HG02623 (cell line): ENCODE results near the gene NCOA5.

ENCODE experiments used
- ATAC-seq: cut with Tn5 transposase; IDR thresholded peaks from one replicate; pipeline ENCODE4 v1.9.1; 2021; ENCODE audit warnings: moderate library complexity; ENCODE audit not compliant: unreplicated experiment

NCOA5 gene

GRCh38 chr20:46063151-46063550, 26.6 kb downstream of the NCOA5 start:
- ATAC-seq, result no peak

GRCh38 chr20:46062621-46063020, 27.1 kb downstream of the NCOA5 start:
- no peak for ATAC-seq

GRCh38 chr20:46062151-46062550, 27.6 kb downstream of the NCOA5 start:
- no peak for ATAC-seq

GRCh38 chr20:46060975-46061374, 28.8 kb downstream of the NCOA5 start:
- no peak for ATAC-seq

- no peak for ATAC-seq
Observed at GRCh38 chr20:46060301-46060881, 29.4 kb downstream of the NCOA5 start.

- no peak for ATAC-seq
Observed at GRCh38 chr20:46058599-46059281, 31.0 kb downstream of the NCOA5 start.

- ATAC-seq, result no peak
Observed at GRCh38 chr20:46057856-46058598, 31.7 kb downstream of the NCOA5 start.

GRCh38 chr20:46056970-46057855, 32.5 kb downstream of the NCOA5 start:
- no peak for ATAC-seq

GRCh38 chr20:46056027-46056833, 33.5 kb downstream of the NCOA5 start:
- ATAC-seq, result no peak

- no peak for ATAC-seq
Observed at GRCh38 chr20:46055269-46055668, 34.5 kb downstream of the NCOA5 start.

- ATAC-seq, result no peak
Observed at GRCh38 chr20:46054606-46055005, 35.2 kb downstream of the NCOA5 start.

- no peak for ATAC-seq
Observed at GRCh38 chr20:46053416-46053815, 36.3 kb downstream of the NCOA5 start.

GRCh38 chr20:46051556-46052308, 38.0 kb downstream of the NCOA5 start:
- ATAC-seq, result no peak

- ATAC-seq, result no peak
Observed at GRCh38 chr20:46050885-46051284, 38.9 kb downstream of the NCOA5 start.

GRCh38 chr20:46050444-46050843, 39.3 kb downstream of the NCOA5 start:
- no peak for ATAC-seq

GRCh38 chr20:46049815-46050214, 39.9 kb downstream of the NCOA5 start:
- ATAC-seq, result no peak

- ATAC-seq, result no peak
Observed at GRCh38 chr20:46049190-46049589, 40.6 kb downstream of the NCOA5 start.

- no peak for ATAC-seq
Observed at GRCh38 chr20:46047821-46048220, 41.9 kb downstream of the NCOA5 start.

GRCh38 chr20:46046588-46047310, 43.0 kb downstream of the NCOA5 start:
- ATAC-seq, result no peak
